Transverse colon (tissue), 4 donors: ENCODE results near the gene XKRX.

Experiments used
- CTCF ChIP-seq, 5 experiments: fragments of 200-600 bp in 3 of 5; fragments of 450-650 bp in 2 of 5; sonication (generic) in 3 of 5; IDR thresholded peaks; 1 replicate in 2 of 5; 2 replicates in 3 of 5; pipeline ENCODE4 v1.5.1; 2016 to 2017; ENCODE audit warnings: antibody characterized with exemption in 5 of 5, inconsistent platforms in 3 of 5, mild to moderate bottlenecking in 2 of 5, moderate library complexity in 1 of 5
- EP300 ChIP-seq: sonication (generic); formaldehyde crosslinking; IDR thresholded peaks from one replicate; pipeline ENCODE4 v1.6.1; 2017; ENCODE audit warnings: antibody characterized with exemption, low read depth
- POLR2A ChIP-seq: fragments of 450-650 bp; IDR thresholded peaks from one replicate; pipeline ENCODE4 v1.6.1; 2016; ENCODE audit warnings: antibody characterized with exemption, mild to moderate bottlenecking, moderate library complexity
- POLR2AphosphoS5 ChIP-seq, 3 donors: sonication (generic); formaldehyde crosslinking; IDR thresholded peaks; one replicate each; pipeline ENCODE4 v1.6.1; 2016; ENCODE audit warnings: antibody characterized with exemption in 3 of 3

- TF ChIP-seq POLR2AphosphoS5 (IDR thresholded peaks at IDR 0.05) (peak in 1 of 3 donors; percentile 24), POLR2A (no peak), CTCF (IDR thresholded peaks at IDR 0.05) (no peak), EP300 (no peak)
Measured at GRCh38 chrX:100874325-100874724, 54.4 kb downstream of the XKRX start, which contains the start of gene NOX1.
